Activated effector memory CD4-positive, alpha-beta T cell treated with anti-CD3 and anti-CD28 coated beads, Interleukin-2, amount 50 U/mL, for 16 hours (primary cell): ENCODE measurements around the gene EDN2.

Source experiments
- DNase-seq: peaks from one replicate; pipeline ENCODE4 v3.0.0-alpha.2; 2020

Gene EDN2

DNA sequence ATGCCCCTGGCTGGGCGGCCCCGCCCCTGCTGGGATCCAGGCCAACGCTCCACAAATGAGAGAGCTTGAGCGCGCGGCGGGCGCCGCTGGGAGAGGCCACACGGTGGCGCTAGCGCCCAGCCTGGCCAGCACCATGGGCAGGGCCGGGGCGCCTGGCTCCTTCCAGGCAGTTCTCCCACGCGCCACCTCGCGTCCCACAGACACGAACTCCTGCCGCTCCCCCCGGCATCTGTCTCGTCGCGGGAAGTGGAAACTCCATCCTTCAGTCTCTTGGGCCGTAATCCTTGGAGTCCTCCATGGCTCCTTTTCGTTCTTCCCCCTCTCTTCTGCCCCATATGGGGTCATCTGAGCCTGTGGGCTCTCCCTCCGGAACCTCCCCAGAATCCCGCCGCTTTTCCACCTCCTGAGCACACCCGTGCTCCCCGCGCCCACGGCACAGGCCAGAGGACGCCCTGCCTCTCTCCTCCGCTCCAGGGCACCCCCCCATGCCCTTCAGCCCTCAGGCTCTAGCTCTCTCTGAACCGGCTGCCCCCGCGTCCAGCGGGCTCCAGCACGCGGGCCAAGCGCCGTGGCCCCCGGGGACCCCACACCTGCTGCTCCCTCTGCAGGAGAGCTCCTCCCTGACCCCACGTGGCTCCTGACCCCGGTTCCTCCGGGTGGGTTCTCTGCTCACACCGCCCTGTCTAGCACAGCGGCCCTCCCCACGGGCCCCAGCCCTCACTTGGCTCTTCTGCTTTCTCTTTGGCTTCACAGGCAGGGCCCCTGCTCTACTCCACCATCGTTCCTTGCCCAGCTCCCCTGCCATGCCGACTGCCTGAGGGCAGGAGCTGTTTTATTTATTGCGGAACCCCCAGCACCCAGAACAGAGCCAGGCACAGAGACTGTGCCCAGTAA lies 31.9 kb upstream of the EDN2 start:
- DNase-seq, result peak; percentile 83

- no peak for DNase-seq
These were observed 31.3 kb upstream of the EDN2 start for GRCh38 chr1:41515778-41516167.

GRCh38 chr1:41515131-41515678 lies 30.7 kb upstream of the EDN2 start:
- no peak for DNase-seq

- no peak for DNase-seq
These were observed 29.9 kb upstream of the EDN2 start for GRCh38 chr1:41514381-41514780.

- peak; percentile 68 for DNase-seq
These were observed 28.9 kb upstream of the EDN2 start for GRCh38 chr1:41513383-41513735.

GRCh38 chr1:41512701-41513382 lies 28.4 kb upstream of the EDN2 start:
- DNase-seq, result no peak

- DNase-seq, result no peak
These were observed 26.7 kb upstream of the EDN2 start for GRCh38 chr1:41511239-41511540.

DNA sequence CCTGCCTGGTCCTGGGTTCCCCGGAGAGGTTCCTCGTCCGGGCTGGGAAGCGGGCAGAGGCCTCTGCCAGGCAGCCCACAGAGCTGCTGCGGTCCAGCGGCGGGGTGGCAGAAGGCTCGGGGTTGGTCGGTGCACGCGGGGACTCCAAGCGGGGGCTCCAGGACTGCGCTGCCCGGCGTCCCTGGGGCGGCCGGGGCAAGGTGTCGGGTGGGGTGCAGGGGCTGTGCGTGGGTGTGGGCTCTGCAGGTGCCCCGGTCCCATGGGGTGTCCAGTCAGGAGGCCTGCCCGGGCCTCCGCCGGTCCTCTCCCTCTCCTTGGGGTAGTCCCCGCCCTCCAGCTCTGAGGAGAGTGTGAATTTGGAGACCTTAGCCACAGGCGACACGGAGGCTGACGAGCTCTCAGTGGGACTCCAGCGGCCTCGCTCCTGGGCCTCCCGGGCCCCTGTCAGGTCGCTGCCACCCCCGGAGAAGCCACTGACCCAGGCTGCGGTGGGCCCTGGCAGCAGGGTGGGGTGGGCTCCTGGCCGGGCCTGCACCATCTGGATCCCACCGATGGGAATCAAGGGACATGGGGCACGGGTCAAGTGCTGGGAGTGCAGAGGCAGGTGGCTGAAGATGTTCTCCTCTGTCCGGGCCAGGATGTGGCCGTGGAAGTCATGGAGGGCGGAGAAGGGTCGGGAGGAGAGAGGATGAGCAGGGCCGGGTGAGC lies 26.2 kb upstream of the EDN2 start:
- DNase-seq, result no peak

DNA sequence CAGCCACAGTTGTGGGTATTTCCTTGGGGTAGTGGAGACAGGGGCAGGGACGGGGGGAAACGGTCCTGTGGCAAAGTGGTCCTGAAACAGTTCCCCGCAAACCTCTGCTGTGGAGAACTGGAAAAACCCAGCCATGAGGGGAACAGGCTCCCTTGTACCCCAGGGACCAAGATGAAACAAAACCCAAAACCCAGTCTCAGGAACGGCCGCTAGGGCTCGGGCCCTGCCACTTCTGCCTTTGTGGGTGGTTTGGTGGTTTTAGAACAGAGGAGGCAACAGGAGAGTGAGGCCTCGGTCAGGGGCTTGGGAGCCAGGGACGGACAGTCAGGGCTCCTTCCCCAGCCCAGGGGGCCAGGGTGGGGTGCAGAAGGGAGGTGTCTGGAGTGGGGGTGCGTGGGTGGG lies 24.8 kb upstream of the EDN2 start:
- DNase-seq, result no peak

- DNase-seq, result no peak
These were observed 23.8 kb upstream of the EDN2 start for GRCh38 chr1:41508290-41508689.

GRCh38 chr1:41507836-41508235 lies 23.4 kb upstream of the EDN2 start:
- no peak for DNase-seq

- no peak for DNase-seq
These were observed 22.7 kb upstream of the EDN2 start for GRCh38 chr1:41507110-41507720.

- DNase-seq, result no peak
These were observed 19.9 kb upstream of the EDN2 start for GRCh38 chr1:41504114-41505035.

DNA sequence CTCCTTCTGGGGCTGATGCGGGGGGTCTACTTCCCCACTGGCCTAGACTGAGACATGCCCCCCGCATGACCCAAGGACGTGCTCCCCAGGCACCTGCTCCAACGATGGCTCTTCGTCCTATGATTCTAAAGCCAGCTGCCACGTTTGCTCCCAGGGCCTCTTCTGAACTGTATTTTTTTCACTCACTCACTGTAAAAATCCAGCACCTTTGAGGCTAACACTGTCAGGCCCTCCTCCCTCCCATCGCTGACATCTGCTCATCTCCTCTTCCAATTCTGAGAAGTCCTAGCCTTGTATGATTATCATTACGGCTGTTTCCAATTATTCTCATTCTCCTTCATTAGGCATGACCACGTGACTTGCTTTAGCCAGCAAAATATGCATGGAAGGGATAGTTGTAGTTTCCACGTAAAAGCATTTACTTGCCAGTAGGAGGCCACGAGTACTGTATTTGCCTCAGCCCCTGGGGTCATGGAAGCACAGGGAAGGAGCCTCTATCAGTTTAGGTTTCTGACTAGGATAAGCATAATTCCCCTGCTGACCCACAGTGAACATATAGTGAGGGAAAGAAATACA lies 19.1 kb upstream of the EDN2 start:
- DNase-seq, result no peak

DNA sequence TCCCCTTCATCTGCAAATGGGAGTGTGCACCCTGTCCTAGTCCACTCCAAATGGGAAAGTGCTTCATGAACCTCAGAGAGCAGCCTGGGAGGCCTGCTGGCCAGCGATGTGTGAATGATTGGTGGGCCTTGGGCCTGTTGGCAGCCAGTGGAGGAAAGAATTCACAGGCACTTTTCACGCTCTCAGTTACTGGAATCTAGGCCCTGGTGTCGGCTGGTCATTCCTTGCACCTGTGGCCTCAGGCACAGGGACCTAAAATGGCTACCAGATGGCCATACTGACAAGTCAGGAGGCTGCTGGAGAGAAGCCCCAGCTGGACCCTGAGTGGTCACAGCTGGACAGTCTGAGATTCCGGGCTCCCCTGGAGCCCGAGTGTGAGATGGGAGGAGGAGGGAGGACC lies 18.4 kb upstream of the EDN2 start:
- DNase-seq, result no peak

- no peak for DNase-seq
These were observed 17.1 kb upstream of the EDN2 start for GRCh38 chr1:41501581-41501980.

DNA sequence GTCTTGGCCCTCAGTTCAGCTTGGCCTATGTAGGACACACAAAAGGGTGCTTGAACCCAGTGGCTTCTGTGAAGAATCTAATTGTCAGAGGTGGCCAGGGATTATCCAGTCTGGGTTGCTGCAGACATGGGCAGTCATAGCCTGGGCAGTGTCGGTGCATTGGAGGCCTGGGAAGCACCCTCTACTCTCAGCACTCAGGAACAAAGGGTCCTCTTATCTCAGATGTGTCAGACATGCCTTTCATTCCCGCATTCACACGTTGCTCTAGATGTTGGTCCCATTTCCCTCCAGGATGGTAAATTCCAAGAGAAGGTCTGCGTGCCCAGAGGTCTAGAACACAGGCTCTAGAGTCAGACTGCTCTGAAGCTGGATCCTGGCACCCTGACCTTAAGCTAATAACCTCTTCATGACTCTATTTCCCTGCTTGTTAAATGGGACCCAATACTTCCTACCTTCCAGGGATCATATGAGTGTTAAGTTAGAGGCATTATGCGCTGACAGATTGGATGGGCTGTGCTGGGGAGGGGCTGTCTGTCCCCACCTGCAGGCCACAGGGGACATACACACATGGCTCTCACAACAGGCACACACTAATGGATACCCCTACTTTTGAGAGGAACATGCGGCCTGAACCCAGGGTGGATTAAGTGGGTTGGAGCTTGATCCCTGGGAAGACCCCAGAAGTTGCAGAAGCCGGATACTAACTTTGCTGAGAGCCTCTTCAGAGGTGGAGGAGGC lies 16.5 kb upstream of the EDN2 start:
- no peak for DNase-seq

- DNase-seq, result no peak
These were observed 15.9 kb upstream of the EDN2 start for GRCh38 chr1:41500378-41500777.

DNA sequence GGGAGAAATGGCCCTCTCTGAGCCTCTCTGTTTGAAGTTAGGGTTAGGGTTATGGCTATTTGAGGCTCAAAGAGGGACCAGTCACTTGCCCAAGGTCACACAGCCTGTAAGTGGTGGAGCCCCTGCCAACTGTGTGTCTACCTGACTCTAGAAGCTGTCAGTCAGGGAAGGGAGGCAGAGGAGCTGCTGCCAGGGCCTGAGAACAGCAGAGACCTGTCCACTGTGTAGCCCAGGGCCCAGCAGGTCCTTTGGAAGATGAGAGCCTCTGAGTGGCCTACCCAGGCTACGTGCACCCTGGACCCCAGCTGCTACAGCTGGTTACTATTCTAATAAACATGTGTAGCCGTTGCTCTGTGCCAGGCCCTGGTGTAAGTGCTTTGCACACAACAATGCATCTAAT lies 15.1 kb upstream of the EDN2 start:
- no peak for DNase-seq

DNA sequence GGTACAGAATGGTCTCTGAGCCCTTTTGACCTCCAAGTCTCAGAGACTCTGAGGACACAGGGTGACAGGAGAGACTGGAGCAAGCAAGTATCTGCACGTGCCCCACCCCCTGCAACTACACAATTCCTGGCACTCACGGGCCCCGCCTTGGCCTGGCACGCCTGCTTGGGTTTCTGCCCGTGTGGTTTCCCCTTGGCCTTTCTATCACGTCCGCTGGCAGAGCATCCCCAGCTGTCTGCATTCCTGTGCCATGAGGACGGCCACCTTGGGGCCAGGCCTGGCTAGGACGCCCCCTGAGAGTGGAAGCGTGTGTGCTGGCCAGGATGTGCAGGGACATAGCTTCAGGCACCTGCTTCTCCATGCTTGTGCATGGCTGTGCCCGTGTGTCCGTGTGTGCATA lies 14.3 kb upstream of the EDN2 start:
- DNase-seq, result no peak

DNA sequence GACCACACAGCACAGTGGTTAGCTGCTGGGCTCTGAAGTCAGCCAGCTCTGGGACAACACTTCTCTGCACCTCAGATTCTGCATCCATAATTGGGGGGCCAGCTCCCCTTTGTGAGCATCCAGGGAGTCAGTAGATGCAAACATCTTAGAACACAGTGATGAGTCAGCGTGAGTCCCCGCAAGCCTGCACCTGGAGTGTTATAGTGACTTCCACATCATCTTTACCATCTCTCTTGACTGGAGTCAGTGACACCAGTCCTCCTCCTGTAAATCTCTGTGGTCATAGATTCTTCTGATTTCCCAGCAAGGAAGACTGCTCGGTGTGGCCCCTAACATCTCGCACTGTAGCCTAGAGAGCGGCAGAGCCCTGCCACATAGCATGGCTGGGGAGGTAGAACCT lies 13.9 kb upstream of the EDN2 start:
- no peak for DNase-seq
